HL-60 (cell line): ENCODE results near the gene NIP7.
A peak's percentile ranks its signal among the peaks of the same experiment; 100 is the strongest.

Experiments
- DNase-seq, 2 experiments: peaks; one replicate each; pipeline ENCODE4 v3.0.0-alpha.2; 2010 to 2020; ENCODE audit warnings: low read depth in 1 of 2, low spot score in 1 of 2
- H3K27ac ChIP-seq: fragments of 250-450 bp; sonication (Bioruptor Pico); replicated peaks from 2 replicates; pipeline ENCODE4 v1.5.1; 2020; ENCODE audit warnings: mild to moderate bottlenecking, moderate library complexity
- H3K27me3 ChIP-seq: fragments of 250-450 bp; sonication (Bioruptor Pico); 2 replicates; pipeline ENCODE4 v1.5.1; 2021; ENCODE audit warnings: mild to moderate bottlenecking, moderate library complexity; ENCODE audit not compliant: insufficient read depth, poor library complexity, severe bottlenecking
- H3K4me3 ChIP-seq: replicated peaks from 2 replicates; pipeline ENCODE4 v1.5.1; 2011; ENCODE audit warnings: mild to moderate bottlenecking, control low read depth, low read length; ENCODE audit not compliant: insufficient read depth
- CTCF ChIP-seq: IDR thresholded peaks from one replicate; pipeline ENCODE4 v1.5.1; 2011; ENCODE audit warnings: low read length, control low read depth, inconsistent platforms; ENCODE audit not compliant: insufficient read depth
- GABPA ChIP-seq: IDR thresholded peaks from 2 replicates; pipeline ENCODE4 v1.6.1; 2012; ENCODE audit warnings: low read depth
- POLR2AphosphoS5 ChIP-seq: IDR thresholded peaks from 2 replicates; pipeline ENCODE4 v1.6.1; 2012; ENCODE audit warnings: low read depth
- REST ChIP-seq: IDR thresholded peaks from 2 replicates; pipeline ENCODE4 v1.6.1; 2012; ENCODE audit warnings: low read depth; ENCODE audit not compliant: insufficient replicate concordance
- SPI1 ChIP-seq: IDR thresholded peaks from 2 replicates; pipeline ENCODE4 v1.6.1; 2012; ENCODE audit warnings: low read depth, mild to moderate bottlenecking, borderline replicate concordance

NIP7 gene

GRCh38 chr16:69309316-69309715 is 30.3 kb upstream of the NIP7 start:
- no peaks in the 10 kb centered on the region for H3K27me3 ChIP-seq
- no peak for DNase-seq
- H3K27ac ChIP-seq = no peak overlapping the region
- H3K4me3 ChIP-seq = no peak overlapping the region
- TF ChIP-seq POLR2AphosphoS5 = no peak
- TF ChIP-seq REST = no peak
- TF ChIP-seq SPI1 = no peak
- TF ChIP-seq CTCF = no peak
- TF ChIP-seq GABPA = no peak

- H3K27me3 ChIP-seq = no peaks in the 10 kb centered on the region
- peak; percentile 91 to 96 for DNase-seq
- H3K4me3 ChIP-seq = peak within 1 kb of the TSS; percentile 91
- peak within 1 kb of the TSS; percentile 72 for H3K27ac ChIP-seq
- TF ChIP-seq CTCF (peak; percentile 88), REST (no peak)
These were observed 28.7 kb upstream of the NIP7 start, which contains the start of gene VPS4A for GRCh38 chr16:69310653-69311532. VPS4A (plus strand) TSS chr16:69311350; CDS start chr16:69311512, 162 bp downstream.

GRCh38 chr16:69311533-69312387 is 27.8 kb upstream of the NIP7 start:
- Histone ChIP-seq H3K27me3 (no peaks in the 10 kb centered on the region), H3K4me3 (peak overlapping the region; percentile 91), H3K27ac (peak overlapping the region; percentile 56)
- no peak for TF ChIP-seq REST
- TF ChIP-seq SPI1 = peak; percentile 38; the same call in 1 of the 2 replicates
- no peak for TF ChIP-seq CTCF
- TF ChIP-seq POLR2AphosphoS5 = no peak
- no peak for TF ChIP-seq GABPA
- DNase-seq = peak in 1 of 2 experiments; percentile 35
